Stimulated activated CD4-positive, alpha-beta T cell treated with anti-CD3 and anti-CD28 coated beads, Interleukin-2, amount 100 ng/mL, for 24 hours (primary cell): ENCODE results near the gene FIG4.
"Not testable (repeated sequence)": the region's sequence is repeated elsewhere in the genome, so short reads cannot be mapped to it uniquely, and the experiment has no call there.

ENCODE experiments used
- DNase-seq, 2 donors: peaks; one replicate each; pipeline ENCODE4 v3.0.0-alpha.2; 2020

Gene FIG4

DNA sequence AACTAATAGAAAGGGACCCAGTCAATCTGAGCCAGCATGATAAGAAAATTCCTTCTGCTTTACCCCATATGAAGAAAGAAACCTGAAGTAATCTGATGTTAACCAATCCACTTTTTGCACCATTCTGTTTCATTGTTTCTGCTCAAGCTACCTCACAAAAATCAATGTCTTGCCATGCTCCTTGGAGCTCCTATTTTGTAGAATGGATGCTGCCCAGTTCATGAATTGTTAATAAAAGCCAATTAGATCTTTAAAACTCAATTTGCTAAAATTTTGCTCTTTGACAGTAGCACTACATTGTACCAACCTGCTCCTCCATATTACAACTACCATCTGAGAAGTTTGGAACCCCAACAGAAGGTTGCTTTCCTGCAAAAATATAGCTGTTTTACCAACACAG is 170.8 kb downstream of the FIG4 start:
- DNase-seq, result no peak

DNA sequence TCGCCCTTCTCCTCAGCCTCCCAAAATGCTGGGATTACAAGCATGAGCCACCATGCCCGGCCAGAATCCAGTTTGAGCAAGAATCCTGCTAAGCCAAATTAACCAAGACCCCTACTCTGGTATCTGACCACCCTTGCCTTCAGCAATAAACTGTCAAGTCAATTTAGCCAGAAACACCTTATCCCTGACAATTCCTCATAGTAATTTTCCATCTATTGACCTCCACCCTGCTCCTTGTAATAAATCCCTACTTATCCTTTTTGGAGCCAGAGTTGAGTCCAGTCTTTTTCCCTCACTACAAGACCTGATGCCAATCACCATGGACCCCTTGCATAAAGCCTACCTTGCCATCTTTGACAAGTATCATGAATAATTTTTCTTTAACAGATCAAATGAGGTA is 173.0 kb downstream of the FIG4 start:
- no peak for DNase-seq

DNA sequence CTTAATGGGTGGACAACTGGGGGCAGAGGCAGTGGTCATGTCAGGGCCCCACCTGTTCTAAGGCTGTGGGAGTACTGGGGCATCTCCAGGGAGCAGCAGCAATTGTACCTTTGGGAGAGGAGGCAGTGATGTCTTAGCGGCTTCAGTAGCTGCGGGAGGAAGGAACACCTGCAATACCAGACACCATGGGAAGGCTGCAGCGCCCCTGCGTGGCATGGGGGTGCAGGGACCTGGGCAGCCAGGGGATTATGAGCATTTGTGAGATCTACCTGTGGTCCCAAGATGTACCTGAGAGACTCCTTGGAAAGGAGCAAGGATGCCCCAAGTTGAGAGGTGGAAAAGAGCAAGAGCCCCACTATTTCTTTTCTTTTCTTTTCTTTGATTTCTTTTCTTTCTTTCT is 174.9 kb downstream of the FIG4 start:
- no peak for DNase-seq

DNA sequence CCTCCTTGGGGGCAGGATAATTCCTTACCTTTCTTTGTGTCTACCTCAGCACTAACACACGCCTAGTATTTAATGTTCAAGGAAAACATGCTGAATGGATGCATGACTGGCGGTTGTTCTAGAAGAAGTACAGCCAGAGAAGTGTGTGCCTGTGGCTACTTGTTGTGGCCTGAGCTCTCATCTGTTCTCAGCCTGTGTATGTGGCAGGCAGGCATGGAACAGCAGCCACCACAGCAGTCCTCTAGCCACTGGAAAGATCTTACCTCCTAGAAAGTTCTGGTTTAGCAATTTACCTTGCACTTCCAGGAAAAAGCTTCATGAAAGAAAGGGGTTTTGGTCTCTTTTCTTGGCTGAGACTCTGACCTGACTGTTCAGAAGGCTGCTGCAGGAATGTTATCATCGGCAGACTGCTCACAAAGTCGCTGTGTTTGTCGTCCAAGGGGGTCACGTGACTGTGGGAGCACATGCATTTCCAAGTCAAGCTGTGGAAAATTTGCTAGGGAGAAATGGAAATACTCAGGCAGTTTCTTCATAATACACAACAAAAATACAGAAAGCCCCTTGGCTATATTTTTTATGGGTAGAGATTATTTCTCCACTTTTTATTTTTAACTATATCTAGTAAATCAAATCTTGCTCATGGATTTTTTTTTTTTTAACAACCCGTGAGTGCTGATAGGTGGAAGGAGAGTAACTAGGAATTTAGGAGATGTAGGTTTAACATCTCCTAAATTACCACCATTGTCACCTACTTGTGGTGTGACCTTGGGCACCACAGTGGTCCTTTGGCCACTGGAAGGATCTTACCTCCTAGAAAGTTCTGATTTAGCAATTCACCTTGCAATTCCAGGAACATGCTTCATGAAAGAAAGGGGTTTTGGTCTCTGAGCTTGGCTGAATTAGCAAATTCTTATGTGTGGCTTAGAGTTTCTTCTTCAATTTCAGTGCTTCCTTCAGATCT is 176.2 kb downstream of the FIG4 start:
- no peak for DNase-seq

DNA sequence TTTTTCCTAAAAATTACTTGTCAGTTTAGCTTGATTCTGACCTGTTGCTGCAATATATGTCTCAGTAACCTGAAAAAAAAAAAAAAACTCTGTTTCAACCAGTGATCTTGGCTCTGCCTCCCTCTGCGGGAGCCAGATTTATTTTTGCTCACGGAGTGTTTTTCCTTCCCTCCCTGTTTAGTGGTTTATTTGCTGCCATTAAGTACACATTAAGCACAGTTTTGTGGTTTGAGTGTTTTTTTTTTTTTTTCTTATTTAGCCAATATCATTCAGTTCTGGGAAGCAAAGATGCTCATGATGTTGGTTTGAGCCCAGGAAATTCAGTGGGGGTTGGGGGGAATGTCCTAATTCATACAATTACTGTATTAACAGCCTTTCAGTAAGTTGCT is 176.9 kb downstream of the FIG4 start:
- no peak for DNase-seq

DNA sequence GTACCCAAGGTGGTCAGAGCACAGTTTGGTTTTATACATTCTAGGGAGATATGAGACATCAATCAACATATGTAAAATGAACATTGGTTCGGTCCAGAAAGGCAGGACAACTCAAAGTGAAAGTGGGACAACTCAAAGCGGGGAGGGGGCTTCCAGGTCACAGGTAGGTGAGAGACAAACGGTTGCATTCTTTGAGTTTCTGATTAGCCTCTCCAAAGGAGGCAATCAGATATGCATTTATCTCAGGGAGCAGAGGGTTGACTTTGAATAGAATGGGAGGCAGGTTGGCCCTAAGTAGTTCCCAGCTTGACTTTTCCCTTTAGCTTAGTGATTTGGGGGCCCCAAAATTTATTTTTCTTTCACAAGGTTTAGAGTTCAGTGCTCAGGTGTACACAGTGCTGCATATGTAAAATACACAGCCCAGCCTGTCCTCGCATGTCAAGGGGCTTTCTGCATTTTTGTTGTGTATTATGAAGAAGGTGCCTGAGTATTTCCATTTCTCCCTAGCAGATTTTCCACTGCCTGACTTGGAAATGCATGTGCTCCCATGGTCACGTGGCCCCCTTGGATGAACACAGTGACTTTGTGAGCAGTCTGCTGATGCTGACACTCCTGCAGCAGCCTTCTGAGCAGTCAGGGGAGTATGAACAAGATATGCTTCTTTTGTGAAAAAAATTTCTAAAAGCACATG is 178.4 kb downstream of the FIG4 start:
- DNase-seq, result not testable (repeated sequence)

DNA sequence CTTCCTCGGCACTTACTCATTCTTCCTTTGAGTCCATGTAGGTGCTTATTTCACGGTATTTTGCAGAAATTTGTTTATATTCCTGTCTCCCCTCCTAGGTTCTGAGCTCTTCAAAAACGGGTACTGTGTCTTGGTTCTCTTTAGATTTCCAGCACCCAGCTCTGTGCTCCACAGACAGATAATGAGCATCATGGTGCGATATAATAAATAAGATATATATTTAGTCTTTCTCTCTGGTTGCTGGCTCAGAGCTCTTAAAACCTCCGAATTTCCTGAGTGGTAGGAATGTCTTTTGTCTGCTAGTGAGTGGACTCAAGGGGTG is 179.0 kb downstream of the FIG4 start:
- no peak for DNase-seq

DNA sequence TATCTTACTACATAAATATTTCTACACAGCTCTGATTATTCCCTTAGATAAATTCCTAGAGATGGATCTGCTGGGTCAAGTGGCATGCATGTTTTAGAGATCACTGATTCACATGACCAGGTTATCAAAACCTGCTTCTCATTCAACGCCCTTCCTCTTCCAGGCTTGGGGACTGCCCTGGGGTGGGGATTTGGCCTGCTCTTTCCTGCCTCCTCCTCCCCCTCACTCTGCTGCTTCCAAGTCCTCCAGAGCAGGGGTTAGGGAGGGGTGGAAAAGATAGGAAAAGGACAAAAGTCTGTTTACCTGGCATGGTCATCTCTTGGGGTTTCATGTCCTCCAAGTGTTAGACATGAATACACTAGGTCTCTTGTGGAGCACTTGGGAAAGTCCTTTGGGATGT is 181.5 kb downstream of the FIG4 start:
- DNase-seq, result no peak

DNA sequence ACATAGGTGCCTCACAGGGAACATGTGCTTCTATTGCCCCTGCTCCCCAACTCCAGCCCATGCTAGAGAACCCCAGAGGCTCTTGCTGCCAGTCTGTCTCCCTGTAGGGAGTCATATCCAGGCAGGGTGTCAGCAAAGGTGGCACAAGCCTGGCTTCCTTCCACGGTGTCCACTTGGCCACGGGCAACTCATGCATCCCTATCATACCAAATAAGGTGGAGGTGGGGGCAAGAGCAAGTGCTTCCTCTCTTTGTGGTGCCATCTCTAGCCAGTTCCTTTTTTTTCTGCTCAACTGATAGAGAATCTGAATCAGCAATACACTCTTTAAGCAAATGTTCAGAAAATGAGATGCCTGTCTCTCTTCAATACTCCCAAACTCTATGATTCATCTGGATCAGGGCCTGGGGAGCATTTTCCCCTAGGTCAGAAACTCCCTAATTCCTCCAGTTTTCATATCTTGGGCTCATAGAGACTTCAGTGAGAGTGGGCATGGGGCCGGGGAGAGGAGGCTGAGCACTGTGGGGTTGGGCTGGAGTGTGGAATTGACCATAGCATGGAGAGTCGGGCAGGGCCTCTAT is 182.0 kb downstream of the FIG4 start:
- no peak for DNase-seq

DNA sequence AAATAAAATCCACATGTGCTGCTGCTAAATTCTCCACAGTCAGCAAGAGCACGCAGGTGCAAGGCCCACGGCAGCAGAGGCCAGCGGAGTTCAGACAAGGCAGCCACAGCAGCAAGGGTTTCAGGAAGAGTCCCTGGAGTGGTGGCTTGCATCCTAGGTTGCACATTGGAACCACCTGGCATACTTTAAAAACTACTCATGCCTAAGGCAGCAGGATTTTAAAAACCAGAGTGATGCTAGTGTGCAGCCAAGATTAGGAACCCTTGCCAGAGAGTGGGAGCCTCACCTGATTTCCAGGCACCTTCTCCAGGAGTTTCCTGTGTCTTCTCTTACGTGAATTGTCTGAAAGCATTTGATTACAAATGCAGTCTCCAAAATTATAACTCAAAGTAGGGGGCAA is 183.0 kb downstream of the FIG4 start:
- DNase-seq, result no peak

DNA sequence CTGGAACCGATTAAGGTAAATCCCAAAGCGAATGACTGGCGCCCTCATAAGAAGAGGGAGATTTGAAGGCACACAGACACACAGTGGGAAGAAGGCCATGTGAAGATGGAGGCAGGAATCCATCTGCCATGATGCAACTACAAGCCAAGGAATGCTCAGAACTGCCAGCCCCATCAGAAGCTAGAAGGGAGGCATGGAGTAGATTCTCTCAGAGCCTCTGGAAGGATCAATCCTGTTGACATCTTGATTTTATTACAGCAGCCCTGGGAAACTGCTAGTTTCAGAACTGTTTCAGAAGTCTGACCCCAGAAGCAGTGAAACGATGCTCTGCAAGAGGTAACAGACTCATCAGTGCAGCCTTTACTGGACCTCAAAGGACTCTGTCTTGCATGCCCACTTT is 183.5 kb downstream of the FIG4 start:
- no peak for DNase-seq
